Measurements from ENCODE around the gene SPN.
"Not testable (repeated sequence)": the region's sequence is repeated elsewhere in the genome, so short reads cannot be mapped to it uniquely, and the experiment has no call there.

GRCh38 chr16:29695675-29696074 is 32.6 kb downstream of the SPN start:
- TF ChIP-seq POLR2A, CTCF, POLR2AphosphoS5 (IDR thresholded peaks at IDR 0.05): not testable (repeated sequence)
